GM18951 (cell line): ENCODE measurements around the gene CNOT6.

Experiments used
- POLR2A ChIP-seq: IDR thresholded peaks from 4 replicates; pipeline ENCODE4 v1.6.1; 2011; ENCODE audit warnings: mild to moderate bottlenecking; ENCODE audit not compliant: insufficient read length, insufficient read depth; ENCODE audit errors: extremely low read depth
- in situ Hi-C: fragments of 300-500 bp; cut with MboI; formaldehyde crosslinking; loops from one replicate; pipeline ENCODE4 v1.12.0; 2022; ENCODE audit warnings: low sequenced_read_pairs, mixed read lengths, inconsistent platforms; ENCODE audit not compliant: unreplicated experiment

CNOT6 gene

GRCh38 chr5:180599590-180599914 lies 105.4 kb downstream of the CNOT6 start:
- in situ Hi-C loops, result no loop called here
- TF ChIP-seq POLR2A, result no peak

GRCh38 chr5:180599981-180600553 lies 105.9 kb downstream of the CNOT6 start:
- in situ Hi-C loops, result no loop called here
- no peak for TF ChIP-seq POLR2A

GRCh38 chr5:180600554-180601041 lies 106.4 kb downstream of the CNOT6 start:
- no peak for TF ChIP-seq POLR2A
- in situ Hi-C loops, result no loop called here

- TF ChIP-seq POLR2A, result no peak
- in situ Hi-C loops, result no loop called here
Measured at GRCh38 chr5:180601591-180602480, 107.7 kb downstream of the CNOT6 start.

GRCh38 chr5:180602481-180603075 lies 108.4 kb downstream of the CNOT6 start:
- in situ Hi-C loops, result no loop called here
- no peak for TF ChIP-seq POLR2A

- no peak for TF ChIP-seq POLR2A
- in situ Hi-C loops, result no loop called here
Measured at GRCh38 chr5:180603076-180603594, 109.0 kb downstream of the CNOT6 start.

- no peak for TF ChIP-seq POLR2A
- in situ Hi-C loops, result no loop called here
Measured at GRCh38 chr5:180604271-180604670, 110.1 kb downstream of the CNOT6 start.

- in situ Hi-C loops, result no loop called here
- TF ChIP-seq POLR2A, result no peak
Measured at GRCh38 chr5:180605554-180606214, 111.5 kb downstream of the CNOT6 start.

- in situ Hi-C loops, result no loop called here
- no peak for TF ChIP-seq POLR2A
Measured at GRCh38 chr5:180606215-180606785, 112.1 kb downstream of the CNOT6 start.

- TF ChIP-seq POLR2A, result no peak
- in situ Hi-C loops, result no loop called here
Measured at GRCh38 chr5:180607861-180608571, 113.8 kb downstream of the CNOT6 start.

- in situ Hi-C loops, result no loop called here
- no peak for TF ChIP-seq POLR2A
Measured at GRCh38 chr5:180608572-180609310, 114.6 kb downstream of the CNOT6 start.

GRCh38 chr5:180609386-180609785 lies 115.2 kb downstream of the CNOT6 start:
- TF ChIP-seq POLR2A, result no peak
- in situ Hi-C loops, result no loop called here
